ENCODE results near the gene INAFM1. TPM values are rescaled to one million over a fixed set of nuclear protein-coding genes. Genes with fewer than 3 reads are reported as not detected.

The INAFM1 gene
- total and polyA plus RNA-seq, 9 of the 15 experiments (the other 6 are each of a cell fraction or from before 2014, with no cell fraction given) = 0.71 to 30.9 (median 3.1) TPM

DNA sequence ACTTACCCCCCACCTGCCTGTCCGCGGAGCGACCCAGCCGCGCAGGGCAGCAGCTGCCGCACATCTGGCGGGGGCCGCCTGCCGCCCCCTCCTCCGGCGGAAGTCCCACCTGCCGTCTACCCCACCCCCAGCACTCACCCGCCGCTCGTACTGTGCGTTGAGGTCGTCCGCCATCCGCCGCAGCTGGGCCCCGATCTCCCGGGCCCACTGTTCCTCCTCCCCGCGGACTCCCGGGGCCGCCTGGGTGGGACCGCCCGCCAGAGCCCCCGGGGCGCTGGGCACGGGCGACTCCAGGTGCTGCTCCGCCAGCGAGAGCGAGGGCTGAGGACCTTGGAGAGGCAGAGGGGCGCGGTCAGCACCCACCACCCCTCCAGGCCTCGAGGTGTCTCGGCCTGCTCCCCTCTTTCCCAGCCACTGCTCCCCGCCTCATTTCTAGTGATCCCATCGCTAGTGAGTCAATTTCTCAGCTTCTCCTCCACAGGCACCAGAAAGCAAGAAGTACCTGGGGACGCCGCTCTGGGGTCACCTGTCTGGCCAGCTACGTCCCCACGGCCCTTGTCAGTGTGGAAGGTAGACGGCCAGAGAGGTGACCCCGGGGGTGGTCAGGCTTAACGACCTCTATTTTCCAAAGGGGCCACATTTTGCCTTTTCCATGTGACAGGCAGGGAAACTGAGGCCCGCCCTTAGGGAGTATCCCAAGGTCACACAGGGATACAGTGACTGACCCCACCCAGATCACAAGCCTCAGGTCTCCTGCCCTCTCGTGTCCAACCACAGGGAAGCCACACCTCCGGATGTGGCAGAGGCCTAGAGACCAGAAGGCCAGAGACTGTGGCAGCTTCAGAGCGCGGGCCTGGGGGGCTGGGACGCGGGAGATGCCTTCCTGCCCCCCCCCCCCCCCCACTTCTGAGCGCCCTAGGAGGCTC lies 48.0 kb upstream of the INAFM1 start (continued):
- TF ChIP-seq, protein P1, sequence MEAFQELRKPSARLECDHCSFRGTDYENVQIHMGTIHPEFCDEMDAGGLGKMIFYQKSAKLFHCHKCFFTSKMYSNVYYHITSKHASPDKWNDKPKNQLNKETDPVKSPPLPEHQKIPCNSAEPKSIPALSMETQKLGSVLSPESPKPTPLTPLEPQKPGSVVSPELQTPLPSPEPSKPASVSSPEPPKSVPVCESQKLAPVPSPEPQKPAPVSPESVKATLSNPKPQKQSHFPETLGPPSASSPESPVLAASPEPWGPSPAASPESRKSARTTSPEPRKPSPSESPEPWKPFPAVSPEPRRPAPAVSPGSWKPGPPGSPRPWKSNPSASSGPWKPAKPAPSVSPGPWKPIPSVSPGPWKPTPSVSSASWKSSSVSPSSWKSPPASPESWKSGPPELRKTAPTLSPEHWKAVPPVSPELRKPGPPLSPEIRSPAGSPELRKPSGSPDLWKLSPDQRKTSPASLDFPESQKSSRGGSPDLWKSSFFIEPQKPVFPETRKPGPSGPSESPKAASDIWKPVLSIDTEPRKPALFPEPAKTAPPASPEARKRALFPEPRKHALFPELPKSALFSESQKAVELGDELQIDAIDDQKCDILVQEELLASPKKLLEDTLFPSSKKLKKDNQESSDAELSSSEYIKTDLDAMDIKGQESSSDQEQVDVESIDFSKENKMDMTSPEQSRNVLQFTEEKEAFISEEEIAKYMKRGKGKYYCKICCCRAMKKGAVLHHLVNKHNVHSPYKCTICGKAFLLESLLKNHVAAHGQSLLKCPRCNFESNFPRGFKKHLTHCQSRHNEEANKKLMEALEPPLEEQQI (IDR thresholded peaks at IDR 0.05) = no peak
- TF ChIP-seq PURB (CRISPR knock-in tag; IDR thresholded peaks at IDR 0.05; ENCODE audit: low read depth) (no peak), FOXA1 (IDR thresholded peaks at IDR 0.05; ENCODE audit: borderline replicate concordance) (no peak), RNF2 (IDR thresholded peaks at IDR 0.05) (peak; percentile 87; the same call in 1 of the 2 replicates), FIP1L1 (IDR thresholded peaks at IDR 0.05; ENCODE audit: low read depth, low read length, poor library complexity, severe bottlenecking) (peak; percentile 100), TAF9B (IDR thresholded peaks at IDR 0.05; ENCODE audit: partially characterized antibody) (no peak), HCFC1 (IDR thresholded peaks at IDR 0.05; ENCODE audit: low read depth, low read length) (peak; percentile 4; the same call in 1 of the 2 replicates), MAFF (IDR thresholded peaks at IDR 0.05; ENCODE audit: low read length) (no peak), MYC (IDR thresholded peaks at IDR 0.05; ENCODE audit: low read depth, low read length) (peak; percentile 7), MYC (CRISPR knock-in tag; IDR thresholded peaks at IDR 0.05; ENCODE audit: borderline replicate concordance, low read depth) (peak; percentile 86; the same call in 1 of the 2 replicates), KLF6 (CRISPR knock-in tag; IDR thresholded peaks at IDR 0.05; ENCODE audit: borderline replicate concordance) (peak; percentile 77; the same call in 1 of the 2 replicates), ZNF217 (CRISPR knock-in tag; IDR thresholded peaks at IDR 0.05) (no peak), SMARCA4 (IDR thresholded peaks at IDR 0.05) (peak; percentile 15; the same call in 1 of the 2 replicates), NFIX (CRISPR knock-in tag; IDR thresholded peaks at IDR 0.05; ENCODE audit: low read depth) (no peak), HOXB6 (CRISPR knock-in tag; IDR thresholded peaks at IDR 0.05; ENCODE audit: borderline replicate concordance) (peak; percentile 2; the same call in 1 of the 2 replicates), RAD51 (IDR thresholded peaks at IDR 0.05; ENCODE audit: borderline replicate concordance, low read depth) (0 out of 2 replicates have a peak, but pooled peaks have one; percentile 33), KAT8 (IDR thresholded peaks at IDR 0.05; ENCODE audit: low read depth) (no peak), U2AF1 (optimal IDR thresholded peaks at IDR 0.05; ENCODE audit: low read depth, low read length) (peak; percentile 100), EP400 (IDR thresholded peaks at IDR 0.05) (no peak), SMC3 (conservative IDR thresholded peaks at IDR 0.05; ENCODE audit: insufficient read depth, low read depth, low read length) (no peak), SLC30A9 (CRISPR knock-in tag; IDR thresholded peaks at IDR 0.05) (0 out of 2 replicates have a peak, but pooled peaks have one; percentile 7)
- TF ChIP-seq, protein P2, sequence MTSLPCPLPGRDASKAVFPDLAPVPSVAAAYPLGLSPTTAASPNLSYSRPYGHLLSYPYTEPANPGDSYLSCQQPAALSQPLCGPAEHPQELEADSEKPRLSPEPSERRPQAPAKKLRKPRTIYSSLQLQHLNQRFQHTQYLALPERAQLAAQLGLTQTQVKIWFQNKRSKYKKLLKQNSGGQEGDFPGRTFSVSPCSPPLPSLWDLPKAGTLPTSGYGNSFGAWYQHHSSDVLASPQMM (CRISPR knock-in tag; IDR thresholded peaks at IDR 0.05) = no peak
- TF ChIP-seq, protein P3, sequence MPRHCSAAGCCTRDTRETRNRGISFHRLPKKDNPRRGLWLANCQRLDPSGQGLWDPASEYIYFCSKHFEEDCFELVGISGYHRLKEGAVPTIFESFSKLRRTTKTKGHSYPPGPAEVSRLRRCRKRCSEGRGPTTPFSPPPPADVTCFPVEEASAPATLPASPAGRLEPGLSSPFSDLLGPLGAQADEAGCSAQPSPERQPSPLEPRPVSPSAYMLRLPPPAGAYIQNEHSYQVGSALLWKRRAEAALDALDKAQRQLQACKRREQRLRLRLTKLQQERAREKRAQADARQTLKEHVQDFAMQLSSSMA (CRISPR knock-in tag; IDR thresholded peaks at IDR 0.05) = 0 out of 2 replicates have a peak, but pooled peaks have one; percentile 51
- TF ChIP-seq, protein P4, sequence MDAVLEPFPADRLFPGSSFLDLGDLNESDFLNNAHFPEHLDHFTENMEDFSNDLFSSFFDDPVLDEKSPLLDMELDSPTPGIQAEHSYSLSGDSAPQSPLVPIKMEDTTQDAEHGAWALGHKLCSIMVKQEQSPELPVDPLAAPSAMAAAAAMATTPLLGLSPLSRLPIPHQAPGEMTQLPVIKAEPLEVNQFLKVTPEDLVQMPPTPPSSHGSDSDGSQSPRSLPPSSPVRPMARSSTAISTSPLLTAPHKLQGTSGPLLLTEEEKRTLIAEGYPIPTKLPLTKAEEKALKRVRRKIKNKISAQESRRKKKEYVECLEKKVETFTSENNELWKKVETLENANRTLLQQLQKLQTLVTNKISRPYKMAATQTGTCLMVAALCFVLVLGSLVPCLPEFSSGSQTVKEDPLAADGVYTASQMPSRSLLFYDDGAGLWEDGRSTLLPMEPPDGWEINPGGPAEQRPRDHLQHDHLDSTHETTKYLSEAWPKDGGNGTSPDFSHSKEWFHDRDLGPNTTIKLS (IDR thresholded peaks at IDR 0.05; ENCODE audit: borderline replicate concordance, low read depth) = no peak

Measured in K562 (cell line).